SH-SY5Y (cell line): ENCODE data around the gene SLC12A4.

ENCODE experiments used
- GATA2 ChIP-seq: IDR thresholded peaks from 2 replicates; pipeline ENCODE4 v1.6.1; 2011; ENCODE audit warnings: mild to moderate bottlenecking, low read depth, low read length
- GATA3 ChIP-seq: IDR thresholded peaks from 2 replicates; pipeline ENCODE4 v1.6.1; 2011; ENCODE audit warnings: low read depth, mild to moderate bottlenecking, low read length, moderate library complexity

DNA sequence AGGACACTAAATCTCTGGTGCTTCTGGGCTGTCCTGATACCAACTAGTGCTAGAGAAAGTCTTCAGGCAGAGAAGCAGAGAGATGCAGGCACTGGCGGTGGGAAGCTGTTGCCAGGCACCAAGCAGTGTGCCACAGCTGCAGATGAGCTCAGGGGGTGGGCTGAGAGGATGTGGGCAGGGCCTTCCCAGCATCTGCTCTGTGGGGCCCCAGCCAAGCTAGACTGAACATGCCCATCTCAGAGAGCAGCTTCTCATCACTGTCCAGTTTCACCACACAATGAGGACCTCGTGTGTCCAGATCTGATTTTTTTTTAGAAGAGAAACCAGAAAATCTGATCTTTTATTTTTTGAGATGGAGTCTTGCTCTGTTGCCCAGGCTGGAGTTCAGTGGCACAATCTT is 58.3 kb downstream of the SLC12A4 start:
- no peak for TF ChIP-seq GATA2
- TF ChIP-seq GATA3: no peak
